K562 (cell line): Measurements from ENCODE around the gene CD55. TPM values are rescaled to one million over a fixed set of nuclear protein-coding genes. Genes with fewer than 3 reads are reported as not detected.

Experiments
- ATAC-seq: fragments of 200-7000 bp; cut with Tn5 transposase; 3 replicates; pipeline ENCODE4 v1.9.1; 2020; ENCODE audit warnings: moderate library complexity
- BruUV-seq: library from RNA; stranded (reverse); fragments of 400-500 nt; replicated peaks from 2 replicates; lab custom pipeline; 2021; lab: Mats Ljungman, UMichigan
- CTCF ChIA-PET: fragments of 300-600 bp; formaldehyde crosslinking; extraction: SDS; loops from one replicate; lab custom pipeline; 2021; ENCODE audit warnings: low intra/inter-chr PET ratio; lab: Yijun Ruan, JAX
- POLR2A ChIA-PET: fragments of 300-600, 350-650 bp; sonication (Branson Sonifier 250); formaldehyde crosslinking; extraction: SDS; loops from one replicate; lab custom pipeline; 2021; ENCODE audit warnings: antibody characterized with exemption, inconsistent platforms; lab: Yijun Ruan, JAX
- DNase-seq, 4 experiments: peaks; one replicate each; pipeline versions ENCODE4 v3.0.0 to v3.0.0-alpha.2; 2011 to 2018; ENCODE audit warnings: low spot score in 3 of 4, mixed read lengths in 3 of 4; ENCODE audit errors: extremely low read depth in 1 of 4
- FAIRE-seq: peaks from 2 replicates; lab custom pipeline; 2011; peaks lifted over from hg19 to GRCh38; lab: Jason Lieb, UNC
- H2AFZ ChIP-seq: 2 replicates; pipeline ENCODE4 v1.6.0; 2011; ENCODE audit warnings: low read depth, low read length, control low read depth, inconsistent platforms
- H3K27ac ChIP-seq: fragments of 200-600 bp; 3 replicates; pipeline ENCODE4 v1.8.0; 2011; ENCODE audit warnings: low read depth, mild to moderate bottlenecking, control low read depth, inconsistent platforms, low read length, moderate library complexity, mixed read lengths; ENCODE audit errors: extremely low read depth
- H3K27me3 ChIP-seq, 2 experiments: fragments of 300-600 bp in 1 of 2; 2 replicates in 1 of 2; 3 replicates in 1 of 2; pipeline versions ENCODE4 v1.6.0 to v1.8.0; 2011; ENCODE audit warnings: inconsistent platforms in 2 of 2, low read length in 2 of 2, mild to moderate bottlenecking in 1 of 2, mixed read lengths in 1 of 2, moderate library complexity in 1 of 2; ENCODE audit not compliant: control insufficient read depth in 2 of 2, insufficient read depth in 2 of 2
- H3K36me3 ChIP-seq: fragments of 300-600 bp; 3 replicates; pipeline ENCODE4 v1.8.0; 2011; ENCODE audit warnings: mild to moderate bottlenecking, low read length, inconsistent platforms; ENCODE audit not compliant: control insufficient read depth, insufficient read depth
- H3K4me1 ChIP-seq, 2 experiments: fragments of 200-600 bp in 1 of 2; replicated peaks in 1 of 2; 2 replicates in 1 of 2; 3 replicates in 1 of 2; pipeline versions ENCODE4 v1.5.1 to v1.8.0; 2011; ENCODE audit warnings: inconsistent platforms in 2 of 2, low read length in 2 of 2, mild to moderate bottlenecking in 1 of 2, mixed read lengths in 1 of 2, moderate library complexity in 1 of 2; ENCODE audit not compliant: control insufficient read depth in 2 of 2, insufficient read depth in 2 of 2
- H3K4me2 ChIP-seq: 2 replicates; pipeline ENCODE4 v1.6.1; 2011; ENCODE audit warnings: low read length, control low read depth, inconsistent platforms, mixed read lengths; ENCODE audit not compliant: insufficient read depth
- H3K4me3 ChIP-seq: fragments of 200-600 bp; sonication (generic), shearing (Covaris generic); 2 replicates; pipeline ENCODE4 v1.5.1; 2016; ENCODE audit warnings: control low read depth, inconsistent platforms
- H3K79me2 ChIP-seq: fragments of 200-600 bp; 3 replicates; pipeline ENCODE4 v1.8.0; 2011; ENCODE audit warnings: low read length, inconsistent platforms; ENCODE audit not compliant: control insufficient read depth, insufficient read depth
- H3K9ac ChIP-seq, 2 experiments: 2 replicates each; pipeline versions ENCODE4 v1.6.0 to v1.6.1; 2011; ENCODE audit warnings: low read depth in 2 of 2, low read length in 2 of 2, control low read depth in 1 of 2, inconsistent platforms in 1 of 2, mild to moderate bottlenecking in 1 of 2, mixed read lengths in 1 of 2; ENCODE audit not compliant: insufficient read depth in 1 of 2
- H3K9me1 ChIP-seq: one replicate; pipeline ENCODE4 v1.6.0; 2011; ENCODE audit warnings: inconsistent platforms, mild to moderate bottlenecking, low read length, moderate library complexity; ENCODE audit not compliant: control insufficient read depth, insufficient read depth
- H3K9me3 ChIP-seq: replicated peaks from 2 replicates; pipeline ENCODE4 v1.5.1; 2011; ENCODE audit warnings: low read depth, low read length, inconsistent platforms; ENCODE audit not compliant: control insufficient read depth, insufficient read depth
- H4K20me1 ChIP-seq: replicated peaks from 2 replicates; pipeline ENCODE4 v1.6.1; 2011; ENCODE audit warnings: low read length, inconsistent platforms, mixed read lengths; ENCODE audit not compliant: control insufficient read depth, insufficient read depth
- BCL6 ChIP-seq: fragments of 250-450 bp; sonication (Bioruptor Pico); IDR thresholded peaks from 2 replicates; pipeline ENCODE4 v1.4.0; 2020
- BHLHE40 ChIP-seq: IDR thresholded peaks from 2 replicates; pipeline ENCODE4 v1.6.1; 2011; ENCODE audit warnings: low read length, improper control_type of control experiment
- MCM7 ChIP-seq, 2 experiments: fragments of 450-650 bp; IDR thresholded peaks; 2 replicates each; pipeline ENCODE4 v1.6.1; 2016 to 2018
- MLLT1 ChIP-seq, 2 experiments: fragments of 450-650 bp; IDR thresholded peaks; 2 replicates each; pipeline ENCODE4 v1.6.1; 2016
- RAD21 ChIP-seq, 2 experiments: fragments of 250-450 bp in 1 of 2; fragments of 450-650 bp in 1 of 2; sonication (Bioruptor Pico) in 1 of 2; formaldehyde crosslinking in 1 of 2; IDR thresholded peaks in 1 of 2; conservative IDR thresholded peaks in 1 of 2; 2 replicates each; pipeline versions ENCODE4 v1.4.0 to v1.8.0; 2020 to 2022; ENCODE audit warnings: mild to moderate bottlenecking in 2 of 2, moderate library complexity in 1 of 2
- SMARCE1 ChIP-seq: fragments of 450-650 bp; IDR thresholded peaks from 2 replicates; pipeline ENCODE4 v1.7.1; 2016; ENCODE audit warnings: mild to moderate bottlenecking
- TEAD1 ChIP-seq, 2 experiments: fragments of 450-650 bp in 1 of 2; sonication (generic) in 1 of 2; formaldehyde crosslinking; IDR thresholded peaks; 2 replicates each; pipeline versions ENCODE4 v1.4.0 to v1.8.0; 2020 to 2022; ENCODE audit warnings: mild to moderate bottlenecking in 2 of 2, missing genetic modification reagents in 1 of 2
- WGBS: fragments of 100-300 bp; shearing (Covaris generic); methylation state at CpG from one replicate; pipeline ENCODE4 v1.1.6; 2016; ENCODE audit warnings: low coverage, mixed read lengths; ENCODE audit not compliant: insufficient coverage; ENCODE audit errors: missing lambda C conversion rate; 5-methylcytosine and 5-hydroxymethylcytosine counted together
- in situ Hi-C: fragments of 300-500 bp; cut with MboI; formaldehyde crosslinking; loops from 4 replicates; pipeline ENCODE4 v1.15.0; 2018; ENCODE audit warnings: inconsistent platforms, mixed read lengths
- intact Hi-C: fragments of 100-400 bp; cut with micrococcal nuclease; formaldehyde crosslinking; loops from 2 replicates; pipeline ENCODE4 v1.14.2; 2022
- polyA plus RNA-seq, 8 experiments: library from polyadenylated mRNA; depleted of rRNA in 4 of 8; stranded (reverse) in 5 of 8; unstranded in 3 of 8; fragments of >200 nt; fragmentation: Nextera tagmentation in 2 of 8; fragmentation: Illumina TruSeq in 1 of 8; extraction: Ambion mirVana in 2 of 8; extraction: Trizol in 1 of 8; gene quantifications; 2 replicates each; pipeline versions ENCODE4 v1.2.1 to v1.2.3, GENCODE V29; 2011 to 2014; ENCODE audit warnings: inconsistent platforms in 1 of 8, missing spikeins in 1 of 8
- total RNA-seq, 7 experiments: library from RNA; depleted of rRNA in 6 of 7; stranded (reverse); fragments of >200 nt in 6 of 7; fragmentation: Illumina TruSeq in 2 of 7; extraction: Trizol in 2 of 7; gene quantifications; 2 replicates each; pipeline versions ENCODE4 v1.2.1 to v1.2.3, GENCODE V29; 2011 to 2021; ENCODE audit warnings: low replicate concordance in 1 of 7
- TF ChIP-seq, protein P1 (sequence below): sonication (generic); formaldehyde crosslinking; IDR thresholded peaks from 2 replicates; pipeline ENCODE4 v1.8.0; 2022; ENCODE audit warnings: mild to moderate bottlenecking, missing genetic modification reagents, borderline replicate concordance
- TF ChIP-seq, protein P2 (sequence below): fragments of 450-650 bp; formaldehyde crosslinking; IDR thresholded peaks from 2 replicates; pipeline ENCODE4 v1.4.0; 2022; ENCODE audit warnings: mild to moderate bottlenecking, moderate library complexity

The CD55 gene
- total and polyA plus RNA-seq, 9 of the 15 experiments (the other 6 are each of a cell fraction or from before 2014, with no cell fraction given), result 17.7 to 150 (median 97.0) TPM

- Histone ChIP-seq H2AFZ (no peak overlapping the region), H3K9me3 (no peaks in the 10 kb centered on the region), H4K20me1 (no peaks in the 10 kb centered on the region), H3K4me3 (no peak overlapping the region), H3K4me1 (peaks cover 0 to 30% of the 10 kb centered on the region in 2 experiments; a peak in 3 of 5 replicates), H3K27me3 (no peaks in the 10 kb centered on the region), H3K79me2 (no peaks in the 10 kb centered on the region), H3K4me2 (peak overlapping the region; percentile 54; the same call in 1 of the 2 replicates), H3K36me3 (peaks cover 70% of the 10 kb centered on the region), H3K9ac (no peak overlapping the region), H3K27ac (peak overlapping the region; percentile 72), H3K9me1 (no peaks in the 10 kb centered on the region)
- DNase-seq (peak in 3 of 4 experiments; percentile 23 to 77 (median 64)), FAIRE-seq (peak; percentile 75), ATAC-seq (peak; percentile 96)
- no TSS peak for BruUV-seq
- ChIA-PET CTCF (no interaction called here), POLR2A (interaction anchor here (0.6 to 1.3 kb wide), 5 partner anchors 9 to 102 kb away, joined by 3 to 5 read pairs (median 3); partner anchors contain the start of gene CD55)
- intact Hi-C loops (no loop called here), in situ Hi-C loops (no loop called here)
- 51% methylated on average over 6 of the region's 6 CpGs for WGBS
- 0 out of 4 replicates have a peak, but pooled peaks of 1 of the 2 experiments have one; percentile 7 for TF ChIP-seq RAD21 (CRISPR knock-in tag; conservative IDR thresholded peaks at IDR 0.05 in 1 of 2, IDR thresholded peaks at IDR 0.05 in 1 of 2)
- TF ChIP-seq BCL6 (CRISPR knock-in tag), result no peak
- TF ChIP-seq MLLT1 (IDR thresholded peaks at IDR 0.05), result peak in 1 of 2 experiments; percentile 43; a peak in 1 of 4 replicates
- TF ChIP-seq MCM7 (IDR thresholded peaks at IDR 0.05), result no peak
- TF ChIP-seq SMARCE1, result peak; percentile 75; the same call in 1 of the 2 replicates
- TF ChIP-seq BHLHE40, result peak; percentile 91
- TF ChIP-seq, protein P1, sequence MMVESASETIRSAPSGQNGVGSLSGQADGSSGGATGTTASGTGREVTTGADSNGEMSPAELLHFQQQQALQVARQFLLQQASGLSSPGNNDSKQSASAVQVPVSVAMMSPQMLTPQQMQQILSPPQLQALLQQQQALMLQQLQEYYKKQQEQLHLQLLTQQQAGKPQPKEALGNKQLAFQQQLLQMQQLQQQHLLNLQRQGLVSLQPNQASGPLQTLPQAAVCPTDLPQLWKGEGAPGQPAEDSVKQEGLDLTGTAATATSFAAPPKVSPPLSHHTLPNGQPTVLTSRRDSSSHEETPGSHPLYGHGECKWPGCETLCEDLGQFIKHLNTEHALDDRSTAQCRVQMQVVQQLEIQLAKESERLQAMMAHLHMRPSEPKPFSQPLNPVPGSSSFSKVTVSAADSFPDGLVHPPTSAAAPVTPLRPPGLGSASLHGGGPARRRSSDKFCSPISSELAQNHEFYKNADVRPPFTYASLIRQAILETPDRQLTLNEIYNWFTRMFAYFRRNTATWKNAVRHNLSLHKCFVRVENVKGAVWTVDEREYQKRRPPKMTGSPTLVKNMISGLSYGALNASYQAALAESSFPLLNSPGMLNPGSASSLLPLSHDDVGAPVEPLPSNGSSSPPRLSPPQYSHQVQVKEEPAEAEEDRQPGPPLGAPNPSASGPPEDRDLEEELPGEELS (CRISPR knock-in tag), result no peak
- 0 out of 4 replicates have a peak, but pooled peaks of 1 of the 2 experiments have one; percentile 47 for TF ChIP-seq TEAD1 (CRISPR knock-in tag; IDR thresholded peaks at IDR 0.05)
- TF ChIP-seq, protein P2, sequence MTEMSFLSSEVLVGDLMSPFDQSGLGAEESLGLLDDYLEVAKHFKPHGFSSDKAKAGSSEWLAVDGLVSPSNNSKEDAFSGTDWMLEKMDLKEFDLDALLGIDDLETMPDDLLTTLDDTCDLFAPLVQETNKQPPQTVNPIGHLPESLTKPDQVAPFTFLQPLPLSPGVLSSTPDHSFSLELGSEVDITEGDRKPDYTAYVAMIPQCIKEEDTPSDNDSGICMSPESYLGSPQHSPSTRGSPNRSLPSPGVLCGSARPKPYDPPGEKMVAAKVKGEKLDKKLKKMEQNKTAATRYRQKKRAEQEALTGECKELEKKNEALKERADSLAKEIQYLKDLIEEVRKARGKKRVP (CRISPR knock-in tag), result peak; percentile 9; the same call in 1 of the 2 replicates
These were observed 41.7 kb downstream of the CD55 start for GRCh38 chr1:207362962-207363860.
